Fibroblast of lung (primary cell): ENCODE results near the gene RBM8A. TPM values are rescaled to one million over a fixed set of nuclear protein-coding genes. Genes with fewer than 3 reads are reported as not detected.

Experiments
- DNase-seq, 2 donors: peaks; one replicate each; pipeline versions ENCODE4 v3.0.0 to v3.0.0-alpha.2; 2010; ENCODE audit warnings: low read depth in 2 of 2
- H2AFZ ChIP-seq: 2 replicates; pipeline ENCODE4 v1.5.1; 2012; ENCODE audit warnings: low read length, control low read depth, inconsistent platforms
- H3K27ac ChIP-seq: 2 replicates; pipeline ENCODE4 v1.5.1; 2011; ENCODE audit warnings: low read length, control low read depth; ENCODE audit not compliant: insufficient read depth
- H3K27me3 ChIP-seq: 2 replicates; pipeline ENCODE4 v1.5.1; 2011; ENCODE audit warnings: mild to moderate bottlenecking, low read length; ENCODE audit not compliant: control insufficient read depth, insufficient read depth
- H3K36me3 ChIP-seq: 2 replicates; pipeline ENCODE4 v1.5.1; 2011; ENCODE audit warnings: low read length; ENCODE audit not compliant: control insufficient read depth, insufficient read depth
- H3K4me1 ChIP-seq: 2 replicates; pipeline ENCODE4 v1.5.1; 2011; ENCODE audit warnings: low read length; ENCODE audit not compliant: control insufficient read depth, insufficient read depth; ENCODE audit errors: extremely low read depth
- H3K4me2 ChIP-seq: 2 replicates; pipeline ENCODE4 v1.5.1; 2011; ENCODE audit warnings: low read length, control low read depth; ENCODE audit not compliant: insufficient read depth; ENCODE audit errors: extremely low read depth
- H3K4me3 ChIP-seq, 4 experiments: fragments of 200-600 bp in 1 of 4; sonication (generic) in 1 of 4; replicated peaks in 1 of 4; 2 replicates each; pipeline ENCODE4 v1.5.1; 2011 to 2016; ENCODE audit warnings: low read length in 4 of 4, low read depth in 3 of 4, mild to moderate bottlenecking in 3 of 4, control low read depth in 2 of 4, inconsistent platforms in 1 of 4, mixed read lengths in 1 of 4; ENCODE audit not compliant: insufficient read depth in 1 of 4; ENCODE audit errors: control extremely low read depth in 1 of 4
- H3K79me2 ChIP-seq: 2 replicates; pipeline ENCODE4 v1.5.1; 2012; ENCODE audit warnings: mild to moderate bottlenecking, low read length, inconsistent platforms; ENCODE audit not compliant: control insufficient read depth, insufficient read depth
- H3K9ac ChIP-seq: 2 replicates; pipeline ENCODE4 v1.5.1; 2011; ENCODE audit warnings: mild to moderate bottlenecking, low read length, control low read depth; ENCODE audit not compliant: insufficient read depth
- H3K9me3 ChIP-seq: 2 replicates; pipeline ENCODE4 v1.5.1; 2012; ENCODE audit warnings: low read depth, low read length; ENCODE audit not compliant: control insufficient read depth, insufficient read depth
- H4K20me1 ChIP-seq: 2 replicates; pipeline ENCODE4 v1.5.1; 2011; ENCODE audit warnings: low read length; ENCODE audit not compliant: control insufficient read depth, insufficient read depth; ENCODE audit errors: extremely low read depth
- EZH2 ChIP-seq: IDR thresholded peaks from 2 replicates; pipeline ENCODE4 v1.5.1; 2012; ENCODE audit warnings: low read length, control low read depth, mild to moderate bottlenecking; ENCODE audit errors: missing control alignments
- polyA plus RNA-seq, 2 donors: library from polyadenylated mRNA; depleted of rRNA in 1 of 2; stranded (reverse) in 1 of 2; unstranded in 1 of 2; fragments of >200 nt; gene quantifications; 2 replicates each; pipeline ENCODE4 v1.2.1, GENCODE V29; 2011 to 2012; ENCODE audit warnings: missing spikeins in 1 of 2
- total RNA-seq: library from RNA; depleted of rRNA; stranded (reverse); fragments of >200 nt; gene quantifications from 2 replicates; pipeline ENCODE4 v1.2.1, GENCODE V29; 2014
- TF ChIP-seq, protein P1 (sequence below), 2 donors: IDR thresholded peaks in 1 of 2; conservative IDR thresholded peaks in 1 of 2; 1 replicate in 1 of 2; 2 replicates in 1 of 2; pipeline ENCODE4 v1.5.1; 2011 to 2012; ENCODE audit warnings: low read length in 2 of 2, control low read depth in 1 of 2, inconsistent platforms in 1 of 2, low read depth in 1 of 2, mild to moderate bottlenecking in 1 of 2

Gene RBM8A
- total and polyA plus RNA-seq, 2 donors (not counting 1 experiment from before 2014, with no cell fraction given): 56.6 to 137 TPM

DNA sequence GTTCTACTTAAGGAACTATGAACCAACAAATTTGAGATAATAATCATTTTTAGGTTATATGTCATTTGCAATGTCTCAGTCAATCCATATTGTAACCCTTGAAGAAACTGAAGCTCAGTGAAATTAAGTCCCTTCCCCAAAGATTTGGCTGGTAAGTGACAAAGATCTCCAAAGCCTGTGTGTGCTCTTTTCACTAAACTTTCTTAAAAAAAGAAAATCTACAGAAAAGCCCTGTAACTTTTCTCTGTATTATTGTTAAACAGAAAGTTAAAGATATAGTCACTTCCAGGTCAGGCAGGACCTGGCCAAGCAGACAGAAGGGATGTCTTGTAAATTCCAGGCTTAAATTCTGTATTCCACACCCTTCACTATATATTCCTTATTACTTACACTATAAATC lies 29.1 kb upstream of the RBM8A start:
- peak overlapping the region; percentile 87 for H3K27ac ChIP-seq
- H3K4me3 ChIP-seq: peak overlapping the region; percentile 75 to 95 (median 80)
- H3K36me3 ChIP-seq: no peaks in the 10 kb centered on the region

DNA sequence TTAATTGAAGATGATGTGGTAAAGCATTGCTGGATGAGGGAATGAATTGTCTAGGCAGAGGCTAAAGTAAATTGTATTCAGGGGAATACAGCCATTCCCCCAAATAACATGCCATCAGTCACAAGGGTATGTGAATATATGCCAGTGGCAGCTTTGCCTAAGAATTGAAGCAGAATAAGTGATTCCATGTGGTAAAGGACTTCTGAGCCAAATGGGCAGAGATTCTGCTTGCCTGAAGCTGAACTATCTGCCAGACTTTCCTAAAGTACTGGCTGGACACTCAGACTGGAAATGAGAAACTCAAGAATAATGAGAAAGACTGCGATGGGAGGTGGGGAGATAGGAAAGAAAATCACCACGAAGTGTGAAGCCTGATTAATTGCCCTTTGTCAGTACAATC lies 28.2 kb upstream of the RBM8A start:
- peak in 1 of 2 donors; percentile 48 for DNase-seq
- Histone ChIP-seq H3K79me2 (peaks cover 54% of the 10 kb centered on the region), H3K9ac (no peak overlapping the region), H3K4me3 (peak overlapping the region in 3 of 4 experiments; percentile 75 to 95 (median 82)), H3K27ac (no peak overlapping the region), H3K27me3 (no peaks in the 10 kb centered on the region), H3K36me3 (no peaks in the 10 kb centered on the region), H3K9me3 (no peaks in the 10 kb centered on the region), H3K4me2 (peak overlapping the region; percentile 70), H4K20me1 (no peaks in the 10 kb centered on the region), H2AFZ (no peak overlapping the region), H3K4me1 (peaks cover 7% of the 10 kb centered on the region)
- TF ChIP-seq, protein P1, sequence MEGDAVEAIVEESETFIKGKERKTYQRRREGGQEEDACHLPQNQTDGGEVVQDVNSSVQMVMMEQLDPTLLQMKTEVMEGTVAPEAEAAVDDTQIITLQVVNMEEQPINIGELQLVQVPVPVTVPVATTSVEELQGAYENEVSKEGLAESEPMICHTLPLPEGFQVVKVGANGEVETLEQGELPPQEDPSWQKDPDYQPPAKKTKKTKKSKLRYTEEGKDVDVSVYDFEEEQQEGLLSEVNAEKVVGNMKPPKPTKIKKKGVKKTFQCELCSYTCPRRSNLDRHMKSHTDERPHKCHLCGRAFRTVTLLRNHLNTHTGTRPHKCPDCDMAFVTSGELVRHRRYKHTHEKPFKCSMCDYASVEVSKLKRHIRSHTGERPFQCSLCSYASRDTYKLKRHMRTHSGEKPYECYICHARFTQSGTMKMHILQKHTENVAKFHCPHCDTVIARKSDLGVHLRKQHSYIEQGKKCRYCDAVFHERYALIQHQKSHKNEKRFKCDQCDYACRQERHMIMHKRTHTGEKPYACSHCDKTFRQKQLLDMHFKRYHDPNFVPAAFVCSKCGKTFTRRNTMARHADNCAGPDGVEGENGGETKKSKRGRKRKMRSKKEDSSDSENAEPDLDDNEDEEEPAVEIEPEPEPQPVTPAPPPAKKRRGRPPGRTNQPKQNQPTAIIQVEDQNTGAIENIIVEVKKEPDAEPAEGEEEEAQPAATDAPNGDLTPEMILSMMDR (conservative IDR thresholded peaks at IDR 0.05 in 1 of 2, IDR thresholded peaks at IDR 0.05 in 1 of 2; ENCODE audit: low read depth in 1 of 2, low read length in 2 of 2): no peak
- TF ChIP-seq EZH2: no peak

More for the DNA sequence above, 29.1 kb upstream of the RBM8A start:
- DNase-seq: no peak
- Histone ChIP-seq H3K9ac (peak overlapping the region; percentile 61), H3K4me2 (peak overlapping the region; percentile 97), H3K4me1 (peaks cover 10% of the 10 kb centered on the region), H2AFZ (no peak overlapping the region), H3K79me2 (peaks cover 51% of the 10 kb centered on the region), H4K20me1 (no peaks in the 10 kb centered on the region), H3K27me3 (no peaks in the 10 kb centered on the region), H3K9me3 (no peaks in the 10 kb centered on the region)
- TF ChIP-seq, protein P1 (conservative IDR thresholded peaks at IDR 0.05 in 1 of 2, IDR thresholded peaks at IDR 0.05 in 1 of 2; ENCODE audit: low read depth in 1 of 2, low read length in 2 of 2): no peak
- no peak for TF ChIP-seq EZH2

DNA sequence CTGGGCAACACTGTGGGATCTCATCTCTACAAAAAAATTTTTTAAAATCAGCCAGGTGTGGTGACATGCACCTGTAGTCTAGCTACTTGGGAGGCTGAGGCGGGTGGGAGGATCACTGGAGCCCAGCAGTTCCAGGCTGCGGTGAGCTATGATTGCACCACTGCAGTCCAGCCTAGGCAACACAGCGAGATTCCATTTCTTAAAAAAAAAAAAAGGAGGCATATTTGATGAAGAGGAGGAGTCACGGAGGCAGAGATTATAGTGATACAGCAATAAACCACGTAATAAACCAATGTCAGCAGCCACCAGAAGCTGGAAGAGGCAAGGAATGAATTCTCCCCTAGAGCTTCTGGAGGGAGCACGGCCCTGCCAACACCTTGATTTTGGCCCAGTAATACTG lies 26.6 kb upstream of the RBM8A start:
- peaks cover 56% of the 10 kb centered on the region for H3K79me2 ChIP-seq
- no peaks in the 10 kb centered on the region for H3K36me3 ChIP-seq
- H3K27me3 ChIP-seq: no peaks in the 10 kb centered on the region
- H2AFZ ChIP-seq: no peak overlapping the region
- H3K4me1 ChIP-seq: peaks cover 7% of the 10 kb centered on the region
- no peak for DNase-seq
- H3K9ac ChIP-seq: no peak overlapping the region
- TF ChIP-seq, protein P1 (conservative IDR thresholded peaks at IDR 0.05 in 1 of 2, IDR thresholded peaks at IDR 0.05 in 1 of 2; ENCODE audit: low read depth in 1 of 2, low read length in 2 of 2): no peak
- no peak for TF ChIP-seq EZH2
- no peak overlapping the region for H3K4me2 ChIP-seq
- H3K27ac ChIP-seq: no peak overlapping the region
- H3K9me3 ChIP-seq: no peaks in the 10 kb centered on the region
- no peak overlapping the region for H3K4me3 ChIP-seq
- no peaks in the 10 kb centered on the region for H4K20me1 ChIP-seq
